NOMO-1 treated with DMSO at 0.1 percent for 48 hours (cell line): ENCODE data around the gene MPRIP.

Source experiments
- DNase-seq: peaks from one replicate; lab custom pipeline; 2025; ENCODE audit not compliant: unreplicated experiment; lab: John Stamatoyannopoulos, UW

Gene MPRIP

GRCh38 chr17:17028059-17028877 is 14.0 kb upstream of the MPRIP start:
- DNase-seq, result no peak

GRCh38 chr17:17028878-17029535 is 13.2 kb upstream of the MPRIP start:
- no peak for DNase-seq

GRCh38 chr17:17029938-17030337 is 12.3 kb upstream of the MPRIP start:
- no peak for DNase-seq

- DNase-seq, result no peak
Observed at GRCh38 chr17:17030515-17031211, 11.6 kb upstream of the MPRIP start.

- DNase-seq, result no peak
Observed at GRCh38 chr17:17032131-17032692, 10.0 kb upstream of the MPRIP start.

- DNase-seq, result no peak
Observed at GRCh38 chr17:17033466-17033865, 8.8 kb upstream of the MPRIP start.

GRCh38 chr17:17034026-17034425 is 8.2 kb upstream of the MPRIP start:
- DNase-seq, result no peak

GRCh38 chr17:17034496-17035075 is 7.7 kb upstream of the MPRIP start:
- no peak for DNase-seq

GRCh38 chr17:17035490-17035889 is 6.8 kb upstream of the MPRIP start:
- no peak for DNase-seq

- no peak for DNase-seq
Observed at GRCh38 chr17:17035920-17036523, 6.2 kb upstream of the MPRIP start.

GRCh38 chr17:17036524-17036998 is 5.7 kb upstream of the MPRIP start:
- DNase-seq, result peak; percentile 88

GRCh38 chr17:17039911-17040310 is 2.3 kb upstream of the MPRIP start:
- no peak for DNase-seq

GRCh38 chr17:17041018-17041521 is 1.2 kb upstream of the MPRIP start:
- no peak for DNase-seq

- peak; percentile 95 for DNase-seq
Observed at GRCh38 chr17:17041571-17042383, 480 bp upstream of the MPRIP start.

- DNase-seq, result no peak
Observed at GRCh38 chr17:17042851-17043460, 699 bp downstream of the MPRIP start.

GRCh38 chr17:17043461-17044271 is 1.4 kb downstream of the MPRIP start:
- DNase-seq, result no peak

GRCh38 chr17:17044846-17045561 is 2.7 kb downstream of the MPRIP start:
- DNase-seq, result peak; percentile 96

GRCh38 chr17:17048106-17048505 is 5.8 kb downstream of the MPRIP start:
- DNase-seq, result no peak
